ENCODE data around the gene MAPRE3.

DNA sequence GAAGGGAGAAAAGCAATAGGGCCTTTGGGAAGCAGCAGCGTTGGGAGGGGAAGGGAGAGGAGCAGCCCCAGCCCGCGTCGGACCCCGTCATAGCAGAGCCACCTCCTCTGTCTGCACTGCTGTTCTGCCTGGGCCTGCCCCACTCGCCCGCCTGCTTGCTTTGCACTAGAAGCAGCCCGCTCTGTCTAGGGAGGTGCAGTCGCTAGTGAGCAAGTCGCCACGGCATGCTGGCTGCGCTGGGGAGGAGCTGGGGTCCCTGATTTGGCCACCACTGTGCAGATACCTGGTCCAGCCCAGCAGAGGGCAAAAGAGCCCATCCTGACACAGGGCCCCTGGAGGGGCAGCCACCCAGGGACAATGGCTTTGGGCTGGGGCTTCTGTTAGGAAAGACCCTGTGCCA lies 54.4 kb downstream of the MAPRE3 start:
- TF ChIP-seq POLR2A (IDR thresholded peaks at IDR 0.05; ENCODE audit: low read depth) (no peak), CTCF (IDR thresholded peaks at IDR 0.05) (no peak), POLR2AphosphoS5 (IDR thresholded peaks at IDR 0.05) (no peak), EP300 (IDR thresholded peaks at IDR 0.05) (no peak)
